ENCODE data around the gene SUCNR1.
A peak's percentile ranks its signal among the peaks of the same experiment; 100 is the strongest.
"Not testable (repeated sequence)": the region's sequence is repeated elsewhere in the genome, so short reads cannot be mapped to it uniquely, and the experiment has no call there.

Gene SUCNR1

GRCh38 chr3:151863611-151864010 is 9.8 kb upstream of the SUCNR1 start:
- Mint-ChIP-seq H3K27ac (no peak overlapping the region), H3K27me3 (no peaks in the 10 kb centered on the region), H3K4me3 (no peak overlapping the region), H3K4me1 (no peaks in the 10 kb centered on the region), H3K9me3 (no peaks in the 10 kb centered on the region), H3K36me3 (no peaks in the 10 kb centered on the region)
- ATAC-seq: no peak

GRCh38 chr3:151864423-151865101 is 8.9 kb upstream of the SUCNR1 start:
- ATAC-seq: no peak
- no peak overlapping the region for H3K4me3 Mint-ChIP-seq
- H3K36me3 Mint-ChIP-seq: no peaks in the 10 kb centered on the region
- H3K27me3 Mint-ChIP-seq: no peaks in the 10 kb centered on the region
- no peaks in the 10 kb centered on the region for H3K4me1 Mint-ChIP-seq
- no peaks in the 10 kb centered on the region for H3K9me3 Mint-ChIP-seq
- H3K27ac Mint-ChIP-seq: no peak overlapping the region

GRCh38 chr3:151866711-151867410 is 6.6 kb upstream of the SUCNR1 start:
- H3K27me3 Mint-ChIP-seq: no peaks in the 10 kb centered on the region
- no peak overlapping the region for H3K4me3 Mint-ChIP-seq
- no peak overlapping the region for H3K27ac Mint-ChIP-seq
- no peaks in the 10 kb centered on the region for H3K36me3 Mint-ChIP-seq
- peaks cover 7% of the 10 kb centered on the region for H3K4me1 Mint-ChIP-seq
- ATAC-seq: no peak
- H3K9me3 Mint-ChIP-seq: no peaks in the 10 kb centered on the region

- Mint-ChIP-seq H3K27ac (no peak overlapping the region), H3K4me3 (no peak overlapping the region), H3K27me3 (no peaks in the 10 kb centered on the region), H3K36me3 (no peaks in the 10 kb centered on the region), H3K9me3 (no peaks in the 10 kb centered on the region), H3K4me1 (peaks cover 9% of the 10 kb centered on the region)
- no peak for ATAC-seq
These were observed 5.8 kb upstream of the SUCNR1 start for GRCh38 chr3:151867666-151868065.

GRCh38 chr3:151869181-151869580 is 4.3 kb upstream of the SUCNR1 start:
- no peak for ATAC-seq
- Mint-ChIP-seq H3K36me3 (no peaks in the 10 kb centered on the region), H3K27me3 (no peaks in the 10 kb centered on the region), H3K27ac (no peak overlapping the region), H3K4me1 (peaks cover 9% of the 10 kb centered on the region), H3K9me3 (no peaks in the 10 kb centered on the region), H3K4me3 (no peak overlapping the region)

GRCh38 chr3:151871639-151872468 is 1.6 kb upstream of the SUCNR1 start:
- peak; percentile 95 for ATAC-seq
- Mint-ChIP-seq H3K4me1 (peaks cover 17% of the 10 kb centered on the region), H3K27ac (peak overlapping the region; percentile 19), H3K4me3 (no peak overlapping the region), H3K9me3 (no peaks in the 10 kb centered on the region), H3K27me3 (no peaks in the 10 kb centered on the region), H3K36me3 (no peaks in the 10 kb centered on the region)

GRCh38 chr3:151874079-151874478 is 636 bp downstream of the SUCNR1 start:
- H3K27ac Mint-ChIP-seq, ATAC-seq, H3K9me3 Mint-ChIP-seq, H3K4me3 Mint-ChIP-seq, H3K36me3 Mint-ChIP-seq, H3K27me3 Mint-ChIP-seq: not testable (repeated sequence)
- peaks cover 17% of the 10 kb centered on the region for H3K4me1 Mint-ChIP-seq

GRCh38 chr3:151875759-151876158 is 2.3 kb downstream of the SUCNR1 start:
- H3K27ac Mint-ChIP-seq: peak overlapping the region; percentile 65
- peak overlapping the region; percentile 36 for H3K4me3 Mint-ChIP-seq
- no peaks in the 10 kb centered on the region for H3K27me3 Mint-ChIP-seq
- no peak for ATAC-seq
- H3K9me3 Mint-ChIP-seq: no peaks in the 10 kb centered on the region
- H3K4me1 Mint-ChIP-seq: peaks cover 30% of the 10 kb centered on the region
- H3K36me3 Mint-ChIP-seq: no peaks in the 10 kb centered on the region

GRCh38 chr3:151877269-151877668 is 3.8 kb downstream of the SUCNR1 start:
- Mint-ChIP-seq H3K9me3 (no peaks in the 10 kb centered on the region), H3K4me1 (peaks cover 22% of the 10 kb centered on the region), H3K4me3 (no peak overlapping the region), H3K27me3 (no peaks in the 10 kb centered on the region), H3K36me3 (no peaks in the 10 kb centered on the region), H3K27ac (no peak overlapping the region)
- no peak for ATAC-seq

- H3K4me3 Mint-ChIP-seq: no peak overlapping the region
- no peaks in the 10 kb centered on the region for H3K27me3 Mint-ChIP-seq
- no peaks in the 10 kb centered on the region for H3K36me3 Mint-ChIP-seq
- H3K27ac Mint-ChIP-seq: no peak overlapping the region
- peaks cover 22% of the 10 kb centered on the region for H3K4me1 Mint-ChIP-seq
- no peaks in the 10 kb centered on the region for H3K9me3 Mint-ChIP-seq
- no peak for ATAC-seq
These were observed 5.0 kb downstream of the SUCNR1 start for GRCh38 chr3:151878465-151878864.

- H3K27me3 Mint-ChIP-seq: no peaks in the 10 kb centered on the region
- no peak overlapping the region for H3K27ac Mint-ChIP-seq
- H3K9me3 Mint-ChIP-seq: peaks cover 3% of the 10 kb centered on the region
- no peaks in the 10 kb centered on the region for H3K36me3 Mint-ChIP-seq
- no peak overlapping the region for H3K4me3 Mint-ChIP-seq
- no peak for ATAC-seq
- peaks cover 22% of the 10 kb centered on the region for H3K4me1 Mint-ChIP-seq
These were observed 5.6 kb downstream of the SUCNR1 start for GRCh38 chr3:151879037-151879436.

- Mint-ChIP-seq H3K36me3 (no peaks in the 10 kb centered on the region), H3K27me3 (no peaks in the 10 kb centered on the region), H3K9me3 (peaks cover 3% of the 10 kb centered on the region), H3K4me1 (peaks cover 22% of the 10 kb centered on the region), H3K4me3 (peak overlapping the region; percentile 73), H3K27ac (peak overlapping the region; percentile 84)
- ATAC-seq: peak; percentile 67
These were observed 6.4 kb downstream of the SUCNR1 start for GRCh38 chr3:151879679-151880415.

GRCh38 chr3:151880416-151880690 is 6.9 kb downstream of the SUCNR1 start:
- Mint-ChIP-seq H3K27me3 (peaks cover 2% of the 10 kb centered on the region), H3K27ac (peak overlapping the region; percentile 84), H3K4me1 (peaks cover 22% of the 10 kb centered on the region), H3K4me3 (no peak overlapping the region), H3K36me3 (no peaks in the 10 kb centered on the region), H3K9me3 (peaks cover 3% of the 10 kb centered on the region)
- ATAC-seq: no peak

- H3K27me3 Mint-ChIP-seq: peaks cover 6% of the 10 kb centered on the region
- peaks cover 15% of the 10 kb centered on the region for H3K4me1 Mint-ChIP-seq
- no peak overlapping the region for H3K4me3 Mint-ChIP-seq
- no peaks in the 10 kb centered on the region for H3K36me3 Mint-ChIP-seq
- no peak for ATAC-seq
- H3K27ac Mint-ChIP-seq: no peak overlapping the region
- peaks cover 3% of the 10 kb centered on the region for H3K9me3 Mint-ChIP-seq
These were observed 7.7 kb downstream of the SUCNR1 start for GRCh38 chr3:151881137-151881536.

GRCh38 chr3:151885397-151885796 is 12.0 kb downstream of the SUCNR1 start:
- not testable (repeated sequence) for H3K27ac Mint-ChIP-seq, ATAC-seq, H3K9me3 Mint-ChIP-seq, H3K4me1 Mint-ChIP-seq, H3K4me3 Mint-ChIP-seq, H3K27me3 Mint-ChIP-seq, H3K36me3 Mint-ChIP-seq

Data from stimulated activated memory B cell treated with anti-CD40 and anti-IgM and Interleukin-4, amounts not matched to agents 10 μg/mL and 1 μg/mL and 100 μg/mL, for 72 hours (primary cell).